CD14-positive monocyte (primary cell): ENCODE results near the gene NRG3. TPM values are rescaled to one million over a fixed set of nuclear protein-coding genes. Genes with fewer than 3 reads are reported as not detected.

Experiments used
- DNase-seq, 3 donors: peaks; one replicate each; pipeline ENCODE4 v3.0.0-alpha.2; 2011 to 2022
- H2AFZ ChIP-seq: 2 replicates; pipeline ENCODE4 v1.6.0; 2012; ENCODE audit warnings: mild to moderate bottlenecking, low read depth, low read length, inconsistent platforms; ENCODE audit not compliant: insufficient read depth, poor library complexity, severe bottlenecking
- H3K27ac ChIP-seq, 2 donors: 1 replicate in 1 of 2; 2 replicates in 1 of 2; pipeline ENCODE4 v1.5.1; 2012 to 2013; ENCODE audit warnings: low read length in 2 of 2, control low read depth in 1 of 2, inconsistent platforms in 1 of 2, low read depth in 1 of 2, mild to moderate bottlenecking in 1 of 2
- H3K27me3 ChIP-seq, 2 donors: one replicate each; pipeline versions ENCODE4 v1.6.0 to v1.6.1; 2011 to 2013; ENCODE audit warnings: low read length in 2 of 2; ENCODE audit not compliant: control insufficient read depth in 2 of 2, insufficient read depth in 2 of 2
- H3K36me3 ChIP-seq, 2 donors: replicated peaks in 1 of 2; 1 replicate in 1 of 2; 2 replicates in 1 of 2; pipeline versions ENCODE4 v1.5.1 to v1.6.1; 2012 to 2013; ENCODE audit warnings: low read length in 2 of 2, control low read depth in 1 of 2, inconsistent platforms in 1 of 2, mild to moderate bottlenecking in 1 of 2; ENCODE audit not compliant: insufficient read depth in 2 of 2, control insufficient read depth in 1 of 2
- H3K4me1 ChIP-seq, 2 donors: 1 replicate in 1 of 2; 2 replicates in 1 of 2; pipeline versions ENCODE4 v1.5.1 to v1.6.1; 2012 to 2013; ENCODE audit warnings: low read length in 2 of 2, control low read depth in 1 of 2, inconsistent platforms in 1 of 2, mild to moderate bottlenecking in 1 of 2, moderate library complexity in 1 of 2; ENCODE audit not compliant: insufficient read depth in 2 of 2, control insufficient read depth in 1 of 2
- H3K4me2 ChIP-seq: replicated peaks from 2 replicates; pipeline ENCODE3; 2012; ENCODE audit warnings: low read length, moderate library complexity, mild to moderate bottlenecking; ENCODE audit not compliant: poor library complexity, severe bottlenecking; ENCODE audit errors: extremely low read depth
- H3K4me3 ChIP-seq, 3 experiments: fragments of 200-600 bp in 1 of 3; sonication (generic) in 1 of 3; replicated peaks in 1 of 3; 1 replicate in 2 of 3; 2 replicates in 1 of 3; pipeline ENCODE4 v1.5.1; 2011 to 2013; ENCODE audit warnings: low read length in 3 of 3, mild to moderate bottlenecking in 3 of 3, control low read depth in 2 of 3, low read depth in 2 of 3, inconsistent platforms in 1 of 3, moderate library complexity in 1 of 3
- H3K79me2 ChIP-seq: 2 replicates; pipeline ENCODE4 v1.6.0; 2012; ENCODE audit warnings: mild to moderate bottlenecking, control low read depth, inconsistent platforms, low read length, moderate library complexity; ENCODE audit not compliant: insufficient read depth
- H3K9ac ChIP-seq: 2 replicates; pipeline ENCODE4 v1.6.0; 2017; ENCODE audit warnings: low read length, mild to moderate bottlenecking; ENCODE audit not compliant: insufficient read depth, poor library complexity, severe bottlenecking
- H3K9me3 ChIP-seq, 2 donors: replicated peaks in 1 of 2; 1 replicate in 1 of 2; 2 replicates in 1 of 2; pipeline versions ENCODE4 v1.5.1 to v1.6.1; 2012 to 2013; ENCODE audit warnings: low read length in 2 of 2, control low read depth in 1 of 2; ENCODE audit not compliant: control insufficient read depth in 1 of 2, insufficient read depth in 1 of 2
- H4K20me1 ChIP-seq: 2 replicates; pipeline ENCODE4 v1.6.0; 2012; ENCODE audit warnings: mild to moderate bottlenecking, low read length, control low read depth, moderate library complexity; ENCODE audit not compliant: insufficient read depth
- H3K27ac Mint-ChIP-seq, 7 donors: one replicate each; pipeline ENCODE4 v1.8.0; 2020; ENCODE audit warnings: mild to moderate bottlenecking in 7 of 7, mixed read lengths in 7 of 7, moderate library complexity in 6 of 7, inconsistent platforms in 2 of 7
- H3K27me3 Mint-ChIP-seq, 3 donors: one replicate each; pipeline ENCODE4 v1.8.0; 2021 to 2022; ENCODE audit warnings: low read depth in 3 of 3, mild to moderate bottlenecking in 3 of 3, mixed read lengths in 3 of 3, moderate library complexity in 3 of 3, inconsistent platforms in 1 of 3
- H3K36me3 Mint-ChIP-seq, 2 donors: one replicate each; pipeline ENCODE4 v1.8.0; 2020; ENCODE audit warnings: mixed read lengths in 2 of 2, inconsistent platforms in 1 of 2, mild to moderate bottlenecking in 1 of 2
- H3K4me1 Mint-ChIP-seq: one replicate; pipeline ENCODE4 v1.8.0; 2020; ENCODE audit warnings: mild to moderate bottlenecking, mixed read lengths
- H3K4me3 Mint-ChIP-seq, 2 donors: one replicate each; pipeline ENCODE4 v1.8.0; 2020; ENCODE audit warnings: mild to moderate bottlenecking in 2 of 2, mixed read lengths in 2 of 2, moderate library complexity in 1 of 2
- H3K9me3 Mint-ChIP-seq, 7 donors: one replicate each; pipeline ENCODE4 v1.8.0; 2020 to 2022; ENCODE audit warnings: mixed read lengths in 7 of 7, mild to moderate bottlenecking in 6 of 7, moderate library complexity in 6 of 7, inconsistent platforms in 2 of 7
- WGBS: methylation state at CpG from one replicate; pipeline ENCODE4 v1.1.5; 2013; ENCODE audit warnings: missing lambda C conversion rate; ENCODE audit not compliant: insufficient coverage; 5-methylcytosine and 5-hydroxymethylcytosine counted together
- intact Hi-C, 2 donors: fragments of 100-400 bp; cut with micrococcal nuclease; formaldehyde crosslinking; loops; one replicate each; pipeline versions ENCODE4 v1.15.0 to v1.15.1; 2023
- polyA plus RNA-seq, 3 donors: library from polyadenylated mRNA; depleted of rRNA in 1 of 3; unstranded in 2 of 3; stranded (reverse) in 1 of 3; fragments of 300-500 nt in 2 of 3; fragments of >200 nt in 1 of 3; fragmentation: Illumina TruSeq in 2 of 3; gene quantifications; 1 replicate in 2 of 3; 2 replicates in 1 of 3; pipeline ENCODE4 v1.2.3, GENCODE V29; 2012 to 2021
- TF ChIP-seq, protein P1 (sequence below): fragments of 200-600 bp; IDR thresholded peaks from one replicate; pipeline ENCODE4 v1.8.0; 2022; ENCODE audit warnings: antibody characterized with exemption, mild to moderate bottlenecking

Gene NRG3
- polyA plus RNA-seq, 3 donors, result not detected

DNA sequence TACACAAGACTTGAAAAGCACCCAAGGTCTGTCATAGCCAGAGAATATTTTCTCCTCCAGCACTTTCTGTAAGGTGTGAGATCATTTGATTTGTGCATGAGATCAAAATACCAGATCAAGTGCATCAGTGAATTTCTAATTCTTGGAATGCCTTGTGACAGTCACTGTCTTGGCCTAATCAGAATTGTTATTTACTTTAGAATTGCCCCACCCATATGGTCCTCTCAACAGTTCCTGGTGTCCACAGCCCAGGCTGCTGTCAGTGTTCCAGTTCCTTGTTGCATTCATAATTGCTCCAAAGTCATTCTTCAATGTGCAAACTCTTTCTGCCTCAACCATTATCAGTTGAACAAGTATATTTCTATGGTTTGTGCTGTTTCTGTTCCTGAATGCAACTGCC lies 770.2 kb downstream of the NRG3 start:
- Histone ChIP-seq H3K36me3 (no peaks in the 10 kb centered on the region), H3K4me2 (no peak overlapping the region), H3K4me1 (no peaks in the 10 kb centered on the region), H2AFZ (no peak overlapping the region), H4K20me1 (no peaks in the 10 kb centered on the region), H3K9me3 (no peaks in the 10 kb centered on the region), H3K9ac (no peak overlapping the region), H3K4me3 (no peak overlapping the region), H3K79me2 (no peaks in the 10 kb centered on the region), H3K27ac (no peak overlapping the region), H3K27me3 (no peaks in the 10 kb centered on the region)
- H3K36me3 Mint-ChIP-seq, result no peaks in the 10 kb centered on the region
- H3K4me1 Mint-ChIP-seq, result no peaks in the 10 kb centered on the region
- H3K4me3 Mint-ChIP-seq, result no peak overlapping the region
- no peak overlapping the region for H3K27ac Mint-ChIP-seq
- peaks cover 0 to 4% (median 0%) of the 10 kb centered on the region in 7 donors for H3K9me3 Mint-ChIP-seq
- no peaks in the 10 kb centered on the region for H3K27me3 Mint-ChIP-seq
- intact Hi-C loops, result no loop called here
- DNase-seq, result no peak
- TF ChIP-seq, protein P1, sequence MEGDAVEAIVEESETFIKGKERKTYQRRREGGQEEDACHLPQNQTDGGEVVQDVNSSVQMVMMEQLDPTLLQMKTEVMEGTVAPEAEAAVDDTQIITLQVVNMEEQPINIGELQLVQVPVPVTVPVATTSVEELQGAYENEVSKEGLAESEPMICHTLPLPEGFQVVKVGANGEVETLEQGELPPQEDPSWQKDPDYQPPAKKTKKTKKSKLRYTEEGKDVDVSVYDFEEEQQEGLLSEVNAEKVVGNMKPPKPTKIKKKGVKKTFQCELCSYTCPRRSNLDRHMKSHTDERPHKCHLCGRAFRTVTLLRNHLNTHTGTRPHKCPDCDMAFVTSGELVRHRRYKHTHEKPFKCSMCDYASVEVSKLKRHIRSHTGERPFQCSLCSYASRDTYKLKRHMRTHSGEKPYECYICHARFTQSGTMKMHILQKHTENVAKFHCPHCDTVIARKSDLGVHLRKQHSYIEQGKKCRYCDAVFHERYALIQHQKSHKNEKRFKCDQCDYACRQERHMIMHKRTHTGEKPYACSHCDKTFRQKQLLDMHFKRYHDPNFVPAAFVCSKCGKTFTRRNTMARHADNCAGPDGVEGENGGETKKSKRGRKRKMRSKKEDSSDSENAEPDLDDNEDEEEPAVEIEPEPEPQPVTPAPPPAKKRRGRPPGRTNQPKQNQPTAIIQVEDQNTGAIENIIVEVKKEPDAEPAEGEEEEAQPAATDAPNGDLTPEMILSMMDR, result no peak

DNA sequence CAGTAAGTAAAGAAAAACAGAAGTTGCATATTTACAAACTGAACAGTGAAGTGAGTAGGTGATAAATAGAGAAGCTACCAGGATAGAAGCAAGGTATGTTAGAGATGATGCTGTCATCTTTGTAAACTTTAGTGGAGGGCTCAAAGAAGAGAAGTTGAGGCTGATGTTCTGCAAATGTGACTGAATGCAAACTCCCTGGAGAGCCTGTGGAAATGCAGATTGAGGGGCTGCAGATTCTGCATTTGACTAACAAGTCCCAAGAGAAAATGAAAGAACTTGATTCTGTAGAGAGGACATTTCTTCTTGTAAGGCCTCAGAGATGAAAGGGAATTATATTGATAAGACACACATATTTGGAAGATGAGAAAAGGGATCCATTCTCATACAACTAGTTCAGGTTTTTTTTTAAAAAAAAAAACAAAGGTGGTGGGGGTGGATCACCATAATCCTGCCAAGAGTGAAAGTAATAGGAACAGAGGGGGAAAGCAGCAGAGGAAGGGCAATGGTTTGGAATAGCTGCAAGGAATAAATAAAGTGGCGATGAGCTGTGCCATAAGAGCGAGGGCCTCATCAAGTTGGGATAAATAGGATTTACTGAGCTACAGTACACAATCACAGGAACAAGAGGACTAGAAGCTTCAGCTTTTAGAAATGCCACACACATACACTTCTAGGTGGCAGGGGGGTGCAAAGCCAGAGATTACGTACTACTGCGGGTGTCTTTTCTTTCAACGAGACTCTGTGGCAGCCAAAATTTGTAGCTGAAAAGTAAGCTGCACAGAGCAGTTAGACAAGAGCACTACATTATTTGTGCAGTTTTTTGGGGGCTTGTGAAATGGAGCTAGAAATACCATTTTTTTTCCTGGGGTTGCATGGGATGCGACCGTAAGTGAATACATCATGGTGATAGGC lies 778.5 kb downstream of the NRG3 start:
- Histone ChIP-seq H3K27me3 (no peaks in the 10 kb centered on the region), H3K4me2 (no peak overlapping the region), H3K4me1 (no peaks in the 10 kb centered on the region), H3K4me3 (no peak overlapping the region), H4K20me1 (no peaks in the 10 kb centered on the region), H3K36me3 (no peaks in the 10 kb centered on the region), H3K9me3 (peaks cover 0 to 9% of the 10 kb centered on the region in 2 donors), H2AFZ (no peak overlapping the region), H3K79me2 (no peaks in the 10 kb centered on the region), H3K27ac (no peak overlapping the region), H3K9ac (no peak overlapping the region)
- 85% methylated on average over 3 of the region's 7 CpGs for WGBS
- no peak for DNase-seq
- H3K4me3 Mint-ChIP-seq, result no peak overlapping the region
- H3K4me1 Mint-ChIP-seq, result no peaks in the 10 kb centered on the region
- no peak overlapping the region for H3K27ac Mint-ChIP-seq
- no peaks in the 10 kb centered on the region for H3K36me3 Mint-ChIP-seq
- intact Hi-C loops, result no loop called here
- TF ChIP-seq, protein P1, result no peak
- peaks cover 0 to 4% (median 3%) of the 10 kb centered on the region in 3 donors for H3K27me3 Mint-ChIP-seq
- H3K9me3 Mint-ChIP-seq, result peaks cover 0 to 7% (median 2%) of the 10 kb centered on the region in 7 donors
